IMR-90 (cell line): Measurements from ENCODE around the gene TRIM38. TPM values are rescaled to one million over a fixed set of nuclear protein-coding genes. Genes with fewer than 3 reads are reported as not detected.

Experiments
- ATAC-seq: fragments of 200-7000 bp; cut with Tn5 transposase; 2 replicates; pipeline ENCODE4 v1.9.1; 2020; ENCODE audit warnings: low read depth, mild to moderate bottlenecking, moderate library complexity
- BruUV-seq: library from RNA; stranded (reverse); fragments of 400-500 nt; replicated peaks from 2 replicates; lab custom pipeline; 2021; lab: Mats Ljungman, UMichigan
- CTCF ChIA-PET: fragments of 300-600 bp; formaldehyde crosslinking; extraction: SDS; loops from one replicate; lab custom pipeline; 2021; ENCODE audit warnings: antibody characterized with exemption; lab: Yijun Ruan, JAX
- POLR2A ChIA-PET: fragments of 300-600 bp; sonication (Branson Sonifier 250); formaldehyde crosslinking; loops from one replicate; lab custom pipeline; 2022; ENCODE audit warnings: antibody characterized with exemption; ENCODE audit not compliant: unreplicated experiment; lab: Charles Lee
- DNase-seq: peaks from one replicate; pipeline ENCODE4 v3.0.0; 2013
- H2AFZ ChIP-seq: replicated peaks from 2 replicates; pipeline ENCODE3; 2013; ENCODE audit warnings: low read length, mild to moderate bottlenecking; ENCODE audit not compliant: poor library complexity
- H2AK5ac ChIP-seq: 2 replicates; pipeline ENCODE4 v1.6.1; 2013; ENCODE audit warnings: low read depth, low read length, inconsistent platforms
- H2AK9ac ChIP-seq: replicated peaks from 2 replicates; pipeline ENCODE3; 2013; ENCODE audit warnings: mild to moderate bottlenecking, low read depth, low read length, moderate library complexity; ENCODE audit not compliant: poor library complexity
- H2BK120ac ChIP-seq: 2 replicates; pipeline ENCODE4 v1.6.1; 2013; ENCODE audit warnings: low read depth, low read length, inconsistent platforms
- H2BK15ac ChIP-seq: 3 replicates; pipeline ENCODE4 v1.6.1; 2013; ENCODE audit warnings: low read depth, low read length, inconsistent platforms
- H2BK20ac ChIP-seq: 2 replicates; pipeline ENCODE4 v1.6.1; 2013; ENCODE audit warnings: low read depth, mild to moderate bottlenecking, inconsistent platforms, low read length, moderate library complexity
- H2BK5ac ChIP-seq: 2 replicates; pipeline ENCODE4 v1.6.1; 2013; ENCODE audit warnings: mild to moderate bottlenecking, low read depth, low read length, inconsistent platforms; ENCODE audit not compliant: poor library complexity, severe bottlenecking
- H3K14ac ChIP-seq: replicated peaks from 2 replicates; pipeline ENCODE4 v1.6.1; 2013; ENCODE audit warnings: low read depth, low read length, inconsistent platforms
- H3K18ac ChIP-seq: 2 replicates; pipeline ENCODE4 v1.6.1; 2013; ENCODE audit warnings: low read depth, low read length, control low read depth
- H3K23ac ChIP-seq: 2 replicates; pipeline ENCODE4 v1.6.1; 2013; ENCODE audit warnings: low read depth, low read length, inconsistent platforms
- H3K27ac ChIP-seq: 2 replicates; pipeline ENCODE4 v1.5.1; 2013; ENCODE audit warnings: mild to moderate bottlenecking, control low read depth, low read length; ENCODE audit not compliant: insufficient read depth
- H3K27me3 ChIP-seq: 2 replicates; pipeline ENCODE4 v1.6.1; 2013; ENCODE audit warnings: low read length; ENCODE audit not compliant: control insufficient read depth, insufficient read depth
- H3K36me3 ChIP-seq: 2 replicates; pipeline ENCODE4 v1.6.1; 2013; ENCODE audit warnings: low read length, mixed read lengths; ENCODE audit not compliant: control insufficient read depth, insufficient read depth
- H3K4ac ChIP-seq: 2 replicates; pipeline ENCODE4 v1.6.1; 2013; ENCODE audit warnings: low read depth, low read length, inconsistent platforms
- H3K4me1 ChIP-seq: 2 replicates; pipeline ENCODE4 v1.6.1; 2013; ENCODE audit warnings: low read length, mixed read lengths; ENCODE audit not compliant: control insufficient read depth, insufficient read depth
- H3K4me2 ChIP-seq: 2 replicates; pipeline ENCODE4 v1.6.1; 2013; ENCODE audit warnings: low read depth, mild to moderate bottlenecking, control low read depth, low read length, moderate library complexity
- H3K4me3 ChIP-seq: 2 replicates; pipeline ENCODE4 v1.5.1; 2013; ENCODE audit warnings: low read depth, mild to moderate bottlenecking, control low read depth, low read length, moderate library complexity; ENCODE audit not compliant: insufficient read depth
- H3K56ac ChIP-seq: 2 replicates; pipeline ENCODE4 v1.6.1; 2013; ENCODE audit warnings: low read length, inconsistent platforms; ENCODE audit not compliant: insufficient read depth; ENCODE audit errors: extremely low read depth
- H3K79me1 ChIP-seq, 2 experiments: 2 replicates each; pipeline ENCODE4 v1.6.1; 2013; ENCODE audit warnings: low read length in 2 of 2, inconsistent platforms in 1 of 2, low read depth in 1 of 2
- H3K9ac ChIP-seq: 2 replicates; pipeline ENCODE4 v1.6.1; 2013; ENCODE audit warnings: low read depth, low read length, control low read depth
- H3K9me1 ChIP-seq: 2 replicates; pipeline ENCODE4 v1.6.1; 2013; ENCODE audit warnings: low read length, inconsistent platforms; ENCODE audit not compliant: insufficient read depth
- H3K9me3 ChIP-seq: 2 replicates; pipeline ENCODE4 v1.6.1; 2013; ENCODE audit warnings: low read length; ENCODE audit not compliant: control insufficient read depth, insufficient read depth
- H4K20me1 ChIP-seq: 2 replicates; pipeline ENCODE4 v1.6.1; 2013; ENCODE audit warnings: low read length, inconsistent platforms; ENCODE audit not compliant: insufficient read depth
- H4K5ac ChIP-seq: 2 replicates; pipeline ENCODE4 v1.6.1; 2013; ENCODE audit warnings: mild to moderate bottlenecking, low read depth, low read length, control low read depth
- H4K8ac ChIP-seq, 2 experiments: 2 replicates each; pipeline ENCODE4 v1.6.1; 2013; ENCODE audit warnings: low read depth in 2 of 2, low read length in 2 of 2, control low read depth in 1 of 2, inconsistent platforms in 1 of 2
- H4K91ac ChIP-seq: 2 replicates; pipeline ENCODE4 v1.6.1; 2013; ENCODE audit warnings: low read depth, low read length, inconsistent platforms; ENCODE audit not compliant: insufficient read depth
- BHLHE40 ChIP-seq: fragments of 150-350 bp; IDR thresholded peaks from 2 replicates; pipeline ENCODE4 v1.6.1; 2016; ENCODE audit warnings: mild to moderate bottlenecking, low read depth, low read length
- CEBPB ChIP-seq: IDR thresholded peaks from 2 replicates; pipeline ENCODE4 v1.6.1; 2012; ENCODE audit warnings: low read depth, low read length, improper control_type of control experiment
- CHD1 ChIP-seq: IDR thresholded peaks from 2 replicates; pipeline ENCODE4 v1.6.1; 2012; ENCODE audit warnings: low read depth, low read length, improper control_type of control experiment
- CTCF ChIP-seq: conservative IDR thresholded peaks from 2 replicates; pipeline ENCODE4 v1.5.1; 2012; ENCODE audit warnings: mild to moderate bottlenecking, low read depth, low read length, improper control_type of control experiment
- ELK1 ChIP-seq: fragments of 150-350 bp; IDR thresholded peaks from 2 replicates; pipeline ENCODE4 v1.6.1; 2016; ENCODE audit warnings: low read depth, mild to moderate bottlenecking, low read length, moderate library complexity, borderline replicate concordance
- FOS ChIP-seq: fragments of 150-350 bp; IDR thresholded peaks from 2 replicates; pipeline ENCODE4 v1.6.1; 2016; ENCODE audit warnings: low read depth, low read length
- MAFK ChIP-seq: IDR thresholded peaks from 2 replicates; pipeline ENCODE4 v1.6.1; 2012; ENCODE audit warnings: low read depth, low read length, improper control_type of control experiment
- MAZ ChIP-seq: IDR thresholded peaks from 2 replicates; pipeline ENCODE4 v1.6.1; 2012; ENCODE audit warnings: low read depth, mild to moderate bottlenecking, low read length, improper control_type of control experiment, moderate library complexity, borderline replicate concordance
- MXI1 ChIP-seq: IDR thresholded peaks from 2 replicates; pipeline ENCODE4 v1.6.1; 2012; ENCODE audit warnings: low read depth, mild to moderate bottlenecking, low read length, moderate library complexity, borderline replicate concordance
- NFE2L2 ChIP-seq: fragments of 150-350 bp; IDR thresholded peaks from 2 replicates; pipeline ENCODE4 v1.6.1; 2016; ENCODE audit warnings: low read depth, mild to moderate bottlenecking, low read length
- POLR2A ChIP-seq: IDR thresholded peaks from 2 replicates; pipeline ENCODE4 v1.6.1; 2012; ENCODE audit warnings: mild to moderate bottlenecking, low read depth, low read length
- RAD21 ChIP-seq: IDR thresholded peaks from 2 replicates; pipeline ENCODE4 v1.6.1; 2012; ENCODE audit warnings: low read length, improper control_type of control experiment
- RCOR1 ChIP-seq: IDR thresholded peaks from 2 replicates; pipeline ENCODE4 v1.6.1; 2012; ENCODE audit warnings: mild to moderate bottlenecking, low read length, improper control_type of control experiment; ENCODE audit not compliant: insufficient replicate concordance
- RFX5 ChIP-seq: IDR thresholded peaks from 2 replicates; pipeline ENCODE4 v1.8.0; 2012; ENCODE audit warnings: low read depth, mild to moderate bottlenecking, low read length, moderate library complexity
- SMC3 ChIP-seq: fragments of 150-350 bp; IDR thresholded peaks from 2 replicates; pipeline ENCODE4 v1.6.1; 2016; ENCODE audit warnings: low read depth, mild to moderate bottlenecking, antibody characterized with exemption, low read length, moderate library complexity
- USF2 ChIP-seq: fragments of 150-350 bp; IDR thresholded peaks from 2 replicates; pipeline ENCODE4 v1.6.1; 2017; ENCODE audit warnings: mild to moderate bottlenecking, antibody characterized with exemption, low read length, low read depth
- WGBS, 2 experiments: methylation state at CpG; one replicate each; pipeline versions ENCODE4 v1.1.5 to v1.1.7; 2013; ENCODE audit warnings: missing lambda C conversion rate in 2 of 2; ENCODE audit not compliant: insufficient read length in 1 of 2; ENCODE audit errors: extremely low coverage in 2 of 2; 5-methylcytosine and 5-hydroxymethylcytosine counted together
- dilution Hi-C: fragments of 300-500 bp; cut with HindIII; formaldehyde crosslinking; loops from one replicate; pipeline ENCODE4 v1.14.3; 2018; ENCODE audit warnings: low sequenced_read_pairs; ENCODE audit not compliant: unreplicated experiment
- in situ Hi-C: fragments of 300-500 bp; cut with MboI; formaldehyde crosslinking; loops from 3 replicates; pipeline ENCODE4 v1.14.3; 2019; ENCODE audit warnings: low sequenced_read_pairs, inconsistent platforms, mixed read lengths
- intact Hi-C: fragments of 100-400 bp; cut with micrococcal nuclease; formaldehyde crosslinking; loops from 2 replicates; pipeline ENCODE4 v1.10.0; 2022
- polyA plus RNA-seq, 3 experiments: library from polyadenylated mRNA; depleted of rRNA; stranded (reverse); fragments of >200 nt; gene quantifications; 2 replicates each; pipeline ENCODE4 v1.2.3, GENCODE V29; 2012; ENCODE audit warnings: low replicate concordance in 1 of 3
- total RNA-seq: library from RNA; depleted of rRNA; stranded (reverse); fragments of >200 nt; gene quantifications from 2 replicates; pipeline ENCODE4 v1.2.3, GENCODE V29; 2012

TRIM38 gene
- total and polyA plus RNA-seq, 2 of the 4 experiments (the other 2 are of a cell fraction), result 4.1 to 6.3 TPM

GRCh38 chr6:25939593-25939992 lies 23.0 kb upstream of the TRIM38 start:
- H4K91ac ChIP-seq, result no peak overlapping the region
- peaks cover 2% of the 10 kb centered on the region; the same call in 1 of the 2 replicates for H3K27me3 ChIP-seq
- no peak overlapping the region for H3K23ac ChIP-seq
- no peaks in the 10 kb centered on the region for H3K79me1 ChIP-seq
- DNase-seq (no peak), ATAC-seq (no peak)
- no peak overlapping the region for H3K18ac ChIP-seq
- no peak overlapping the region for H3K56ac ChIP-seq
- H3K4me1 ChIP-seq, result no peaks in the 10 kb centered on the region
- dilution Hi-C loops, result no loop called here
- TF ChIP-seq MXI1, result no peak
- no peak for TF ChIP-seq RFX5
- TF ChIP-seq MAFK, result no peak
- TF ChIP-seq ELK1, result no peak
- no peak for TF ChIP-seq CTCF
- no peak for TF ChIP-seq SMC3
- TF ChIP-seq CHD1, result no peak
- no peak for TF ChIP-seq USF2
- no peak for TF ChIP-seq MAZ
- no peak for TF ChIP-seq RCOR1
- no peak for TF ChIP-seq NFE2L2
- no peak for TF ChIP-seq RAD21
- no peak for TF ChIP-seq FOS
- no peak for TF ChIP-seq CEBPB
- no peak for TF ChIP-seq POLR2A
- TF ChIP-seq BHLHE40, result no peak
- no peak overlapping the region for H3K27ac ChIP-seq
- ChIA-PET CTCF (no interaction called here), POLR2A (no interaction called here)
- H4K5ac ChIP-seq, result no peak overlapping the region
- no peak overlapping the region for H2BK5ac ChIP-seq
- H3K14ac ChIP-seq, result no peak overlapping the region
- no peak overlapping the region for H2BK120ac ChIP-seq
- in situ Hi-C loops, result no loop called here
- no peak overlapping the region for H2BK20ac ChIP-seq
- H4K20me1 ChIP-seq, result no peaks in the 10 kb centered on the region
- H3K36me3 ChIP-seq, result no peaks in the 10 kb centered on the region
- intact Hi-C loops, result no loop called here
- no peak overlapping the region for H3K4me3 ChIP-seq
- BruUV-seq, result no TSS peak
- H2AK5ac ChIP-seq, result no peak overlapping the region
- H3K4me2 ChIP-seq, result no peak overlapping the region
- no peak overlapping the region for H2AFZ ChIP-seq
- no peak overlapping the region for H3K4ac ChIP-seq
- no CpG with 5 or more reads among the region's 2 CpGs for WGBS, 2 experiments
- H3K9ac ChIP-seq, result no peak overlapping the region
- no peak overlapping the region for H4K8ac ChIP-seq
- H2BK15ac ChIP-seq, result no peak overlapping the region
- no peaks in the 10 kb centered on the region for H3K9me1 ChIP-seq
- no peaks in the 10 kb centered on the region for H3K9me3 ChIP-seq
- no peak overlapping the region for H2AK9ac ChIP-seq
